Fibroblast of lung (primary cell): ENCODE measurements around the gene CDS1. TPM values are rescaled to one million over a fixed set of nuclear protein-coding genes. Genes with fewer than 3 reads are reported as not detected.

ENCODE experiments used
- DNase-seq, 2 donors: peaks; one replicate each; pipeline versions ENCODE4 v3.0.0 to v3.0.0-alpha.2; 2010; ENCODE audit warnings: low read depth in 2 of 2
- H2AFZ ChIP-seq: 2 replicates; pipeline ENCODE4 v1.5.1; 2012; ENCODE audit warnings: low read length, control low read depth, inconsistent platforms
- H3K27ac ChIP-seq: 2 replicates; pipeline ENCODE4 v1.5.1; 2011; ENCODE audit warnings: low read length, control low read depth; ENCODE audit not compliant: insufficient read depth
- H3K27me3 ChIP-seq: 2 replicates; pipeline ENCODE4 v1.5.1; 2011; ENCODE audit warnings: mild to moderate bottlenecking, low read length; ENCODE audit not compliant: control insufficient read depth, insufficient read depth
- H3K36me3 ChIP-seq: 2 replicates; pipeline ENCODE4 v1.5.1; 2011; ENCODE audit warnings: low read length; ENCODE audit not compliant: control insufficient read depth, insufficient read depth
- H3K4me1 ChIP-seq: 2 replicates; pipeline ENCODE4 v1.5.1; 2011; ENCODE audit warnings: low read length; ENCODE audit not compliant: control insufficient read depth, insufficient read depth; ENCODE audit errors: extremely low read depth
- H3K4me2 ChIP-seq: 2 replicates; pipeline ENCODE4 v1.5.1; 2011; ENCODE audit warnings: low read length, control low read depth; ENCODE audit not compliant: insufficient read depth; ENCODE audit errors: extremely low read depth
- H3K4me3 ChIP-seq, 4 experiments: fragments of 200-600 bp in 1 of 4; sonication (generic) in 1 of 4; replicated peaks in 1 of 4; 2 replicates each; pipeline ENCODE4 v1.5.1; 2011 to 2016; ENCODE audit warnings: low read length in 4 of 4, low read depth in 3 of 4, mild to moderate bottlenecking in 3 of 4, control low read depth in 2 of 4, inconsistent platforms in 1 of 4, mixed read lengths in 1 of 4; ENCODE audit not compliant: insufficient read depth in 1 of 4; ENCODE audit errors: control extremely low read depth in 1 of 4
- H3K79me2 ChIP-seq: 2 replicates; pipeline ENCODE4 v1.5.1; 2012; ENCODE audit warnings: mild to moderate bottlenecking, low read length, inconsistent platforms; ENCODE audit not compliant: control insufficient read depth, insufficient read depth
- H3K9ac ChIP-seq: 2 replicates; pipeline ENCODE4 v1.5.1; 2011; ENCODE audit warnings: mild to moderate bottlenecking, low read length, control low read depth; ENCODE audit not compliant: insufficient read depth
- H3K9me3 ChIP-seq: 2 replicates; pipeline ENCODE4 v1.5.1; 2012; ENCODE audit warnings: low read depth, low read length; ENCODE audit not compliant: control insufficient read depth, insufficient read depth
- H4K20me1 ChIP-seq: 2 replicates; pipeline ENCODE4 v1.5.1; 2011; ENCODE audit warnings: low read length; ENCODE audit not compliant: control insufficient read depth, insufficient read depth; ENCODE audit errors: extremely low read depth
- CTCF ChIP-seq, 2 donors: IDR thresholded peaks in 1 of 2; conservative IDR thresholded peaks in 1 of 2; 1 replicate in 1 of 2; 2 replicates in 1 of 2; pipeline ENCODE4 v1.5.1; 2011 to 2012; ENCODE audit warnings: low read length in 2 of 2, control low read depth in 1 of 2, inconsistent platforms in 1 of 2, low read depth in 1 of 2, mild to moderate bottlenecking in 1 of 2
- EZH2 ChIP-seq: IDR thresholded peaks from 2 replicates; pipeline ENCODE4 v1.5.1; 2012; ENCODE audit warnings: low read length, control low read depth, mild to moderate bottlenecking; ENCODE audit errors: missing control alignments
- polyA plus RNA-seq, 2 donors: library from polyadenylated mRNA; depleted of rRNA in 1 of 2; stranded (reverse) in 1 of 2; unstranded in 1 of 2; fragments of >200 nt; gene quantifications; 2 replicates each; pipeline ENCODE4 v1.2.1, GENCODE V29; 2011 to 2012; ENCODE audit warnings: missing spikeins in 1 of 2
- total RNA-seq: library from RNA; depleted of rRNA; stranded (reverse); fragments of >200 nt; gene quantifications from 2 replicates; pipeline ENCODE4 v1.2.1, GENCODE V29; 2014

CDS1 gene
- total and polyA plus RNA-seq, 2 donors (not counting 1 experiment from before 2014, with no cell fraction given) = 0.08 to 0.33 TPM

GRCh38 chr4:84622959-84623358 is 40.0 kb downstream of the CDS1 start:
- Histone ChIP-seq H3K4me1 (no peaks in the 10 kb centered on the region), H3K27ac (no peak overlapping the region), H3K79me2 (no peaks in the 10 kb centered on the region), H4K20me1 (no peaks in the 10 kb centered on the region), H3K9ac (no peak overlapping the region), H3K27me3 (no peaks in the 10 kb centered on the region), H3K36me3 (no peaks in the 10 kb centered on the region), H3K4me2 (no peak overlapping the region), H3K9me3 (no peaks in the 10 kb centered on the region), H3K4me3 (no peak overlapping the region), H2AFZ (no peak overlapping the region)
- no peak for TF ChIP-seq CTCF (conservative IDR thresholded peaks at IDR 0.05 in 1 of 2, IDR thresholded peaks at IDR 0.05 in 1 of 2; ENCODE audit: low read depth in 1 of 2, low read length in 2 of 2)
- TF ChIP-seq EZH2 = no peak
- DNase-seq = peak in 1 of 2 donors; percentile 12

- Histone ChIP-seq H3K9ac (no peak overlapping the region), H3K4me1 (no peaks in the 10 kb centered on the region), H4K20me1 (no peaks in the 10 kb centered on the region), H3K4me2 (no peak overlapping the region), H3K27me3 (no peaks in the 10 kb centered on the region), H2AFZ (no peak overlapping the region), H3K4me3 (no peak overlapping the region), H3K36me3 (no peaks in the 10 kb centered on the region), H3K27ac (no peak overlapping the region), H3K9me3 (no peaks in the 10 kb centered on the region), H3K79me2 (no peaks in the 10 kb centered on the region)
- TF ChIP-seq EZH2 = no peak
- TF ChIP-seq CTCF (conservative IDR thresholded peaks at IDR 0.05 in 1 of 2, IDR thresholded peaks at IDR 0.05 in 1 of 2; ENCODE audit: low read depth in 1 of 2, low read length in 2 of 2) = no peak
- no peak for DNase-seq
Measured at GRCh38 chr4:84623661-84624060, 40.7 kb downstream of the CDS1 start.

- DNase-seq = no peak
- H3K79me2 ChIP-seq = no peaks in the 10 kb centered on the region
- H3K4me3 ChIP-seq = no peak overlapping the region
- no peak overlapping the region for H3K4me2 ChIP-seq
- no peak overlapping the region for H2AFZ ChIP-seq
- no peaks in the 10 kb centered on the region for H3K27me3 ChIP-seq
- H3K36me3 ChIP-seq = no peaks in the 10 kb centered on the region
- TF ChIP-seq EZH2 (no peak), CTCF (conservative IDR thresholded peaks at IDR 0.05 in 1 of 2, IDR thresholded peaks at IDR 0.05 in 1 of 2; ENCODE audit: low read depth in 1 of 2, low read length in 2 of 2) (no peak)
- no peaks in the 10 kb centered on the region for H3K9me3 ChIP-seq
- H3K4me1 ChIP-seq = no peaks in the 10 kb centered on the region
- no peaks in the 10 kb centered on the region for H4K20me1 ChIP-seq
- H3K9ac ChIP-seq = no peak overlapping the region
- no peak overlapping the region for H3K27ac ChIP-seq
Measured at GRCh38 chr4:84626673-84627072, 43.7 kb downstream of the CDS1 start.
